Activated naive CD4-positive, alpha-beta T cell (primary cell): Measurements from ENCODE around the gene RIPOR3.
"Not testable (repeated sequence)": the region's sequence is repeated elsewhere in the genome, so short reads cannot be mapped to it uniquely, and the experiment has no call there.

Experiments
- DNase-seq, 4 experiments: peaks; one replicate each; lab custom pipeline; 2025; lab: John Stamatoyannopoulos, UW

The RIPOR3 gene

DNA sequence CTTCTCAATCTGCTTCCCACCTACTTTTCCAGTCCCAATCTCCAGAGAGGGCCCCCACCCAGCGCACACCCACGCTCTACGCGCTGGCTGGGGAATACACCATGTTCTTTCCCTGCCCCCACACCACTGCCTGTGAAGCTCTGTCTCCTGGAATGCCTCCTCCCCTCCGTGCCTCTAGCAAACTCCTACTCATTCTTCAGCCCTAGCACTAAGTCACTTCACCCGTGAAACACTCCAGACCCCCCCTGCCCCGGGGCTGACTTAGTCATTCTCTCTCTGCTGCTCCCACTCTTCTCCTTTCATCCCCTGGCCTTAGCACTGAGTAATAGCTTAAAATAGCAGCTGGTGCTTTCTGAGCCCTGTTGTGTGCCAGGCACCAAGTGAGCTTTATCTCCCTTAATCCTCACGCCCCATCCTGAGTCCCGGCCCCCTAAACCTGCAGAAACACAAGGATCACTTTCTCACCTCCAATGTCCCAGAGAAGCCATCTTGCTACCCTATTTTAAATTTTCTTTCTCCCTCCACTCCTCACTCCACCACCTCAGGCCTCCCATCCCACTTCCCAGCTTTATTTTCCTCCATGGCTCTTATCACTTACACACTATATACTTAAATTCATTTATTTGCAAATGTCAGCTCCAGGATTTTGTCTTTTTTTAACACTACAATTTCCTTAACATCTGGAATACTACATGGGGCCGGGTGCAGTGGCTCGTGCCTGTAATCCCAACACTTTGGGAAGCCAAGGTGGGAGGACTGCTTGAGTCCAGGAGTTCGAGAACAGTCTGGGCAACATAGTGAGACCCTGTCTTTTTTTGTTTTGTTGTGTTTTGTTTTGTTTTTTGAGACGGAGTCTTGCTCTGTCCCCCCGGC lies 33.7 kb upstream of the RIPOR3 start:
- peak in 2 of 4 experiments; percentile 40 to 55 for DNase-seq

- DNase-seq = no peak
Observed at GRCh38 chr20:50724112-50724725, 32.9 kb upstream of the RIPOR3 start.

DNA sequence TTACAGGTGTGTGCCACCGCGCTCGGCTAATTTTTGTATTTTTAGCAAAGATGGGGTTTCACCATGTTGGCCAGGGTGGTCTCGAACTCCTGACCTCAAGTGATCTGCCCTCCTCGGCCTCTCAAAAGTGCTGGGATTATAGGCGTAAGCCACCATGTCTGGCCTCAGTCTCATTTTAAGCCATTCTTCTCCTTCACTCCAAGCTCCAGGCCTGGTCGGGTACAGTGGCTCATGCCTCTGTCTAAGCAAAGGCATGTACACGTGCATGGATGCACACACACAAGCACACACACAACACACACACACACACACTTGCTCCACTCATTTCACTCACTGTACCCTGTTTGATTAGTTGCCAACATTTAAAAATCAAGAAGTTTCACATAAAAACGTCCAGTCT lies 32.3 kb upstream of the RIPOR3 start:
- DNase-seq = no peak

- DNase-seq = no peak
Observed at GRCh38 chr20:50722424-50723155, 31.2 kb upstream of the RIPOR3 start.

DNA sequence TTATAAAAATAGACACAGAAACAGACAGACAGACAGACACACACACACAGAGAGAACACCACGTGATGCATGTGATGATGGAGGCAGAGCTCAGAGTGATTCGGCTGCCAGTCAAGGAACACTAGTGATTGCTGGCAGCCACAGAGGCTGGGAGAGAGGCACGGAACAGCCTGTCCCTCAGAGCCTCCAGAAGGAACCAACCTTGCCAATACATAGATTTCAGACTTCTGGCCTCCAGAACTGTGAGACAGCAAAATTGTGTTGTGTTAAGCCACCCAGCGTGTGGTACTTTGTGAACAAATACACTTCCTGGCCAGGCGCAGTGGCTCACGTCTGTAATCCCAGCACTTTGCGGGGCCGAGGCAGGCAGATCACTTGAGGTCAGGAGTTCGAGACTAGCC lies 30.5 kb upstream of the RIPOR3 start:
- DNase-seq = no peak

DNA sequence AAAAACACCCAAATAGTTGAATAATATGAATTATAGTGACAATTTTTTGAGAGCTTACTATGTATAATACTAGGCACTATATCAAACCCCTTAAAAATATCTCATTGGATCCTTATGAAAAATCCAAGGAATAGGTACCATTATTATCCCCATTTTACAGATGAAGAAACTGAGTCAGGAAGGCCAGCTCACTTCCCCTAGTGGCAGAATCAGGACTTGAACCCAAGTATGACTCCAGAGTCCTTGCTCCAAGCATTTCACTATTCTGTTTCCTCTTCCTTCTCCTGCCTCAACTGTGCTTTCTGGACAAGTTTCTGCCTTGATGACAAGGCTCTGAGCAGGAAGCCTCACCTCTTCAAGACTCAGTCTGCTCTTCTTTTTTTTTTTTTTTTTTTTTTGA lies 29.2 kb upstream of the RIPOR3 start:
- no peak for DNase-seq

- DNase-seq = no peak
Observed at GRCh38 chr20:50720026-50720425, 28.7 kb upstream of the RIPOR3 start.

DNA sequence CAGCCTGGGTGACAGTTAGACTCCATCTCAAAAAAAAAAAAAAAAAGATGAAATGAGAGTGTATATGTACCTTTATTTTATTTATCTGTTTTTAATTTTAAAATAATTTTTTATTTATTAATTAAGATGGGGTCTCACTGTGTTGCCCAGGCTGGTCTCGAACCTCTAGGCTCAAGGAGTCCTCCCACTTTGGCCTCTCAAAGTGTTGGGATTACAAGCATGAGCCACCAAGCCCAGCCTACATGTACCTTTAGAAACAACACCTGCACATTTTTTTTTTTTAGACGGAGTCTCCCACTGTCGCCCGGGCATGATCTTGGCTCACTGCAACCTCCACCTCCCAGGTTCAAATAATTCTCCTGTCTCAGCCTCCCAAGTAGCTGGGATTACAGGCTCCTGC lies 28.0 kb upstream of the RIPOR3 start:
- no peak for DNase-seq

- no peak for DNase-seq
Observed at GRCh38 chr20:50717974-50718761, 26.8 kb upstream of the RIPOR3 start.

DNA sequence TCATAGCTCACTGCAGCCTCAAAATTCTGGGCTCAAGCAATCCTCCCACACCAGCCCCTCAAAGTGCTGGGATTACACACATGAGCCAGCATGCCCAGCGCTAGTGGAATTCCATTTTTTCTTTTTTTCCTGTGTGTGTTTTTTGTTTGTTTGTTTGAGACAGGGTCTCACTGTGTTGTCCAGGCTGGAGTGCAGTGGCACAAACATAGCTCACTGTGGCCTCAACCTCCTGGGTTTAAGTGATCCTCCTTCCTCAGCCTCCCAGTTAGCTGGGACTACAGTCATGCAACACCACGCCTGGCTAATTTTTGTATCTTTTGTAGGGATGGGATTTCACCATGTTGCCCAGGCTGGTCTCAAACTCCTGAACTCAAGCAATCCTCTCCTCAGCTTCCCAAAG lies 26.0 kb upstream of the RIPOR3 start:
- DNase-seq = no peak

DNA sequence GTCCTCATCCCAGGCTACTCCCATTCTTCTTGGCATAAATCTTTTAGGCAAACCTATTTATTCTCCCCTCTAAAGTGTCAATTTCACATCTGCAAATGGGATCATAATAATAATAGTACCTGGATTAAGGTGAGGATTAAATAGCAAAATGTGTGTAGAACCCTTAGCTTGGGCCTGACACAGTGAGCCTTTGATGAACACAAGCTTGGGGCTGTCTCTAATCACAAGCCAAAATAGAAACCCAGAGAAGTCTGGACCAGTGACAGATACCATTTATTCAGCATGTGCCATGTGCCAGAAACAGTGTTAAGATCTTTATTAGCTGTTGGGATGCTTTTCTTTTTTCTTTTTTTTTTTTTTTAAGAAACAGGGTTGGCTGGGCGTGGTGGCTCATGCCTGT lies 25.2 kb upstream of the RIPOR3 start:
- no peak for DNase-seq

GRCh38 chr20:50715694-50716093 lies 24.4 kb upstream of the RIPOR3 start:
- DNase-seq = no peak

- not testable (repeated sequence) for DNase-seq
Observed at GRCh38 chr20:50714426-50714825, 23.1 kb upstream of the RIPOR3 start.

DNA sequence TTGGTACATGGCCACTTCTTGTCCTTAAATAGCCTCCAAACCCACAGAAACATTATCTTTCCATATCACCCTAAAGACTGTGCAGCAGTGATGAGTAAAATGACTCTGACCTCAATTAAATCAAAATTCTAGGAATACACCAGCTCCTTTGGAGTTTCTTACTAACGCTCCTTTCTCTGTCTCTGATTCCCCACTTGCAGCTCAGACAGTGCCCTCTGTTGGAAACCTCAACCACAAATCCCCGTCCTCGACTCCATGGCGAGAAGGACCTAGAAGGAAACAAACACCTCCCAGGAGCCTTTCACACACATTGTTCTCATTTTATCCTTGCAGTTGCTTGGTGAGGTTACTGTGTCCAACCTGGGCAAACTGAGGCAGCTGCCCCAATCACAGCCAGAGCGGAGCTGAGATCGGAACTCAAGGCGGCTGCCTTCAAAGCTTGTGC lies 22.3 kb upstream of the RIPOR3 start:
- no peak for DNase-seq

GRCh38 chr20:50712771-50713656 lies 21.7 kb upstream of the RIPOR3 start:
- DNase-seq = no peak

GRCh38 chr20:50711113-50711825 lies 19.9 kb upstream of the RIPOR3 start:
- DNase-seq = no peak

DNA sequence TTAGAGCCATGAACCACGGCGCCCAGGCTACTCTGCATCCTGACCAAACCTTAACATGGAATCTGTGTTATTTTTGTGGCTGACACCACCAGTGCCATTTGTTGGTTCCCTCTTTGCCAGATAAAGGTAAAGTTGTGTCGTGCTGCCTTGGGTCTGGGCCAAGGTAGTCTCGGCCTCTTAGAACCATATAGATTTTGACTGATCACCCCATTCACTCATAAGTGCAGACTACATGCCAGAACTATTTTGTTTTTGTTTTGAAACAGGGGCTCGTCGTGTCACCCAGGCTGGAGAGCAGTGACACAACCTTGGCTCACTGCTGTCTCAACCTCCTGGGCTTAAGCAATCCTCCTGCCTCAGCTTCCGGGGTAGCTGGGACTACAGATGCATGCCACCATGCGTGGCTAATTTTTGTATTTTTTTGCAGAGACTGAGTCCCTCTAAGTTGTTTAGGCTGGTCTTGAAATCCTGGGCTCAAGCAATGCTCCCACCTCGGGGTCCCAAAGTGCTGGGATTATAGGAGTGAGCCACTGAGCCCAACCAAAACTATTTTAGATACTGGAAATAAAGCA lies 19.2 kb upstream of the RIPOR3 start:
- DNase-seq = no peak

- DNase-seq = no peak
Observed at GRCh38 chr20:50709636-50709973, 18.3 kb upstream of the RIPOR3 start.

DNA sequence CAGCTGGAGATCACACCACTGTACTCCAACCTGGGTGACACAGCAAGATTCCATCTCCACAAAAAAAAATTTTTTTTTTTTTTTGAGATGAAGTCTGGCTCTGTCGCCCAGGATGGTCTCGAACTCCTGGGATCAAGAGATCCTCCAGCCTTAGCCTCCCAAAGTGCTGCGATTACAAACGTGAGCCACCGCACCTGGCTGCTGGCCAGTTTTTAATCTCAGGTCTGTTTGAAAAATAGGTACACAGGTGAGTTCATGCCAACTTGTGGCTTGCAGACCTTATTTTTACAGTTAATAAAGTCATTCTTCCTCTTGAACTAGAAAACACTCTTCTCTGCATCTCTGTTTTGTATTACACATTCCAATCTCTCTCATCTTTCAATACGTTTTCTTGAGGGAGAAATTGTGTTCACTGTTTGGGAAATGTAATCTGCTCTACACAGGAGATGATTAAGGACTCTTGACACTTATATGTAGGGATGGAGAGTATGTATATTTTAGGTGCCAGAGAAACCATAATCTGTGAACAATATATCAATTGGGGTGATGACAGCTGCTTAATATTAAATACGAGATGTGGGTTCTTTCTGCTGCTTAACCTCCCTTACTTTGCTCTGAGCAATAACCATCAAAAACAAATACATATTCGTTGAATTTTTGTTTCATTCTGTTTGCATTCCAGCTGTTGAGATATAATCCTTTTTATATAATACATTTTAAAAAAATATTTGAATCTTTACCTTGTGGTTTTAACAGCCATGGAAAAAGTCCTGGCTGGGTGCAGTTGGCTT lies 17.7 kb upstream of the RIPOR3 start:
- DNase-seq = no peak
